GM15510 (cell line): ENCODE data around the gene BLOC1S3.

Source experiments
- POLR2A ChIP-seq: IDR thresholded peaks from 3 replicates; pipeline ENCODE4 v1.6.1; 2011; ENCODE audit warnings: borderline replicate concordance; ENCODE audit not compliant: insufficient read length; ENCODE audit errors: extremely low read depth

BLOC1S3 gene

GRCh38 chr19:45163751-45164460 lies 14.7 kb upstream of the BLOC1S3 start:
- no peak for TF ChIP-seq POLR2A

GRCh38 chr19:45164577-45165335 lies 13.8 kb upstream of the BLOC1S3 start:
- TF ChIP-seq POLR2A: no peak

- no peak for TF ChIP-seq POLR2A
These were observed 11.8 kb upstream of the BLOC1S3 start for GRCh38 chr19:45166723-45167252.

- no peak for TF ChIP-seq POLR2A
These were observed 9.7 kb upstream of the BLOC1S3 start for GRCh38 chr19:45168767-45169351.

GRCh38 chr19:45169602-45170001 lies 9.0 kb upstream of the BLOC1S3 start:
- no peak for TF ChIP-seq POLR2A

GRCh38 chr19:45170146-45171106 lies 8.2 kb upstream of the BLOC1S3 start:
- TF ChIP-seq POLR2A: no peak

GRCh38 chr19:45171211-45171623 lies 7.4 kb upstream of the BLOC1S3 start:
- TF ChIP-seq POLR2A: no peak

- no peak for TF ChIP-seq POLR2A
These were observed 6.4 kb upstream of the BLOC1S3 start for GRCh38 chr19:45172173-45172572.

GRCh38 chr19:45172611-45173208 lies 5.9 kb upstream of the BLOC1S3 start:
- no peak for TF ChIP-seq POLR2A

- no peak for TF ChIP-seq POLR2A
These were observed 4.8 kb upstream of the BLOC1S3 start for GRCh38 chr19:45173816-45174215.

- no peak for TF ChIP-seq POLR2A
These were observed 2.9 kb upstream of the BLOC1S3 start for GRCh38 chr19:45175515-45176345.

- peak; percentile 68 for TF ChIP-seq POLR2A
These were observed 745 bp upstream of the BLOC1S3 start, which contains the start of gene TRAPPC6A for GRCh38 chr19:45177817-45178261. TSS of gene TRAPPC6A (minus strand) at chr19:45178237. CDS start at chr19:45178218, 19 bp downstream.
